Renal cortical epithelial cell (primary cell): ENCODE results near the gene ZNF362. TPM values are rescaled to one million over a fixed set of nuclear protein-coding genes. Genes with fewer than 3 reads are reported as not detected.
"Not testable (repeated sequence)": the region's sequence is repeated elsewhere in the genome, so short reads cannot be mapped to it uniquely, and the experiment has no call there.

ENCODE experiments used
- DNase-seq: peaks from one replicate; pipeline ENCODE4 v3.0.0-alpha.2; 2011; ENCODE audit warnings: low read depth
- total RNA-seq: library from RNA; depleted of rRNA; stranded (reverse); fragments of >200 nt; gene quantifications from 2 replicates; pipeline ENCODE4 v1.2.3, GENCODE V29; 2014

The ZNF362 gene
- total RNA-seq: 1.0 and 6.9 TPM in 2 replicates

- DNase-seq: peak; percentile 78
Measured at GRCh38 chr1:33256471-33257206, at the start of gene ZNF362. Gene ZNF362 (plus strand): TSS chr1:33256492. CDS start chr1:33270575, 14,083 bp downstream.

GRCh38 chr1:33211972-33212371 lies 44.3 kb upstream of the ZNF362 start:
- DNase-seq: no peak

GRCh38 chr1:33219886-33220661 lies 36.2 kb upstream of the ZNF362 start:
- peak; percentile 60 for DNase-seq

- DNase-seq: no peak
Measured at GRCh38 chr1:33220676-33221384, 35.5 kb upstream of the ZNF362 start.

- DNase-seq: no peak
Measured at GRCh38 chr1:33221385-33221758, 34.9 kb upstream of the ZNF362 start.

- no peak for DNase-seq
Measured at GRCh38 chr1:33222381-33222780, 33.9 kb upstream of the ZNF362 start.

- no peak for DNase-seq
Measured at GRCh38 chr1:33224166-33224707, 32.1 kb upstream of the ZNF362 start.

- DNase-seq: no peak
Measured at GRCh38 chr1:33225586-33225985, 30.7 kb upstream of the ZNF362 start.

GRCh38 chr1:33228935-33229487 lies 27.3 kb upstream of the ZNF362 start:
- peak; percentile 73 for DNase-seq

- DNase-seq: no peak
Measured at GRCh38 chr1:33231166-33231565, 25.1 kb upstream of the ZNF362 start.

GRCh38 chr1:33232716-33233115 lies 23.6 kb upstream of the ZNF362 start:
- no peak for DNase-seq

- no peak for DNase-seq
Measured at GRCh38 chr1:33234131-33234530, 22.2 kb upstream of the ZNF362 start.

GRCh38 chr1:33234588-33234990 lies 21.7 kb upstream of the ZNF362 start:
- no peak for DNase-seq

GRCh38 chr1:33235521-33235920 lies 20.8 kb upstream of the ZNF362 start:
- DNase-seq: no peak

- DNase-seq: no peak
Measured at GRCh38 chr1:33236498-33236897, 19.8 kb upstream of the ZNF362 start.

GRCh38 chr1:33237579-33237978 lies 18.7 kb upstream of the ZNF362 start:
- DNase-seq: no peak

GRCh38 chr1:33238194-33238724 lies 18.0 kb upstream of the ZNF362 start:
- DNase-seq: not testable (repeated sequence)

GRCh38 chr1:33239410-33239809 lies 16.9 kb upstream of the ZNF362 start:
- DNase-seq: not testable (repeated sequence)

- no peak for DNase-seq
Measured at GRCh38 chr1:33241866-33242265, 14.4 kb upstream of the ZNF362 start.

GRCh38 chr1:33242652-33243051 lies 13.6 kb upstream of the ZNF362 start:
- DNase-seq: no peak

- no peak for DNase-seq
Measured at GRCh38 chr1:33244143-33244808, 12.0 kb upstream of the ZNF362 start.
